Mesangial cell (primary cell): ENCODE measurements around the gene ELOA. TPM values are rescaled to one million over a fixed set of nuclear protein-coding genes. Genes with fewer than 3 reads are reported as not detected.

Experiments used
- total RNA-seq: library from RNA; depleted of rRNA; stranded (reverse); fragments of >200 nt; gene quantifications from 2 replicates; pipeline ENCODE4 v1.2.3, GENCODE V29; 2015

Gene ELOA, protein sequence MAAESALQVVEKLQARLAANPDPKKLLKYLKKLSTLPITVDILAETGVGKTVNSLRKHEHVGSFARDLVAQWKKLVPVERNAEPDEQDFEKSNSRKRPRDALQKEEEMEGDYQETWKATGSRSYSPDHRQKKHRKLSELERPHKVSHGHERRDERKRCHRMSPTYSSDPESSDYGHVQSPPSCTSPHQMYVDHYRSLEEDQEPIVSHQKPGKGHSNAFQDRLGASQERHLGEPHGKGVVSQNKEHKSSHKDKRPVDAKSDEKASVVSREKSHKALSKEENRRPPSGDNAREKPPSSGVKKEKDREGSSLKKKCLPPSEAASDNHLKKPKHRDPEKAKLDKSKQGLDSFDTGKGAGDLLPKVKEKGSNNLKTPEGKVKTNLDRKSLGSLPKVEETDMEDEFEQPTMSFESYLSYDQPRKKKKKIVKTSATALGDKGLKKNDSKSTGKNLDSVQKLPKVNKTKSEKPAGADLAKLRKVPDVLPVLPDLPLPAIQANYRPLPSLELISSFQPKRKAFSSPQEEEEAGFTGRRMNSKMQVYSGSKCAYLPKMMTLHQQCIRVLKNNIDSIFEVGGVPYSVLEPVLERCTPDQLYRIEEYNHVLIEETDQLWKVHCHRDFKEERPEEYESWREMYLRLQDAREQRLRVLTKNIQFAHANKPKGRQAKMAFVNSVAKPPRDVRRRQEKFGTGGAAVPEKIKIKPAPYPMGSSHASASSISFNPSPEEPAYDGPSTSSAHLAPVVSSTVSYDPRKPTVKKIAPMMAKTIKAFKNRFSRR
- total RNA-seq = 14.2 and 22.8 TPM in 2 replicates

DNA sequence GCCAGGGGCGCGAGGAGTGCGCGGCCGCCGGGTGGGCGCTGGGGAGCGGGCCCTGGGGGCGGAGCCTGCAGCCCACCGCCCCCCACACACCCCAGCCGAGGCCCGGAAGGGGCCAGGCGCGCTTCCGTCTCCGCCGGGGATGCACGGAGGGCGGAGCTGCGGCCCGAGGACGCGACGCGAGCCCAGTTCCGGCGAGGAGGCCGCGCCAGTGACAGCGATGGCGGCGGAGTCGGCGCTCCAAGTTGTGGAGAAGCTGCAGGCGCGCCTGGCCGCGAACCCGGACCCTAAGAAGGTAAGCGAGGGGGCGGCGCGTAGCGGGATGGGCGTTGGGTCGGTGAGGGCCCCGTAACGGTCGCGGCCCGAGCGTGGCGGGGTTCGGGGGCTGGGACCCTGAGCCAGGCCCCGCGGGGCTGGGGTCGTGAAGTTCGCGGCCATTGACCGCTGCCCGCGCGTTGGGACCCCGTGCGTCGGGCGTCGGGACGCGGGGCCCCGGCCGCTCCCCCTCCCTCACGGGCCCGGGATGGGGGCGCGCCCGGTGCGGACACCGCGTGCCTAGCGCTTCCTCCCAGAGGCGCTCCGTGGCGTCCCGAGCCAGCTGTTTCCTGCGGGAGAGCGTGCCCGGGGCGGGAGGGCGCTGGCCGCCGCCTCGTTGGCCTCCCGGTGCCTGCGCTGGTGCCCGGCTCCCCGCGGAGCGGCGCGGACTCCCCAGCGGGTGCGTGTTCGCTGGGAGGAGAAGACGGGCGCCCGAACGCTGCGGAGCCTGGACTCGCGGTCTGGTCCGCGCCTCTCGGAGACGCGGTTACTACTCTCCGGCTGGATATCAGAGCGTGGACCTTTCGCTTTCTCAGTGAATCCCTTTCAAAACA is at the start of gene ELOA:
Gene ELOA, plus strand, starts transcription at position 185 of the 866 bp plus-strand sequence. Its CDS starts 33 bp downstream, at position 218.

DNA sequence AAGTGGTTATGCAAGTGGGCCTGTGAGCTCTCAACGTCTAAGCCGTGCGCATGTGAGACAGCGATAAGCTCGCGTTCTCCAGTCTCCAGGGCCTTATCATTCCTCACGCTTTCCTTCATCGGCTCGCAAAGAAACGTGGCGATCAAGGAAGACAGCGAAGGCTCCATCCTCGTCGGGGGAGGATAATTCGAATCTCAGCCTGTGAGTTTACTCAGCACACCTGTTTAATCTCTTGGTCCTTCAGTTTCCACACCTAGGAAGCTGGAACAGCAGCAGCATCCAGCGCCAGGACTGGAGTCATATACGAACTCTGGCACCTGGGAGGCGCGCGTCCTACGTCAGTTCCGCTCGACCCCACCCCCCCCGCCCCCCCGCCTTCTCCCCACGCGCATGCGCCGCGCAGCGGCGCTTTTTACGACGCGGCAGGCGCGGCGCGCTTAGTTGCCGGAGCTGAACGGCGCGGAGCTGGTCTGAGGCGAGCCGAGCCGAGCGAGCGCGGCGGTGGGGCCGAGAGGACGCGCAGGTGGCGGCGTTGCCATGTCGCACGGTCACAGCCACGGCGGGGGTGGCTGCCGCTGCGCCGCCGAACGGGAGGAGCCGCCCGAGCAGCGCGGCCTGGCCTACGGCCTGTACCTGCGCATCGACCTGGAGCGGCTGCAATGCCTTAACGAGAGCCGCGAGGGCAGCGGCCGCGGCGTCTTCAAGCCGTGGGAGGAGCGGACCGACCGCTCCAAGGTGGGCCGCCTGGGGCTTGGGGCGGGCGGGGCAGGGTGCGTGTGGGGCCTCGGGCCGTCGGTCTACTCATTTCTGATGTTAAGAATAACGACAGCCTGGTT is 34.9 kb downstream of the ELOA start, which contains the start of gene PITHD1:
Gene PITHD1, plus strand, starts transcription at position 440 of the 836 bp plus-strand sequence. Its CDS starts 98 bp downstream, at position 538.

DNA sequence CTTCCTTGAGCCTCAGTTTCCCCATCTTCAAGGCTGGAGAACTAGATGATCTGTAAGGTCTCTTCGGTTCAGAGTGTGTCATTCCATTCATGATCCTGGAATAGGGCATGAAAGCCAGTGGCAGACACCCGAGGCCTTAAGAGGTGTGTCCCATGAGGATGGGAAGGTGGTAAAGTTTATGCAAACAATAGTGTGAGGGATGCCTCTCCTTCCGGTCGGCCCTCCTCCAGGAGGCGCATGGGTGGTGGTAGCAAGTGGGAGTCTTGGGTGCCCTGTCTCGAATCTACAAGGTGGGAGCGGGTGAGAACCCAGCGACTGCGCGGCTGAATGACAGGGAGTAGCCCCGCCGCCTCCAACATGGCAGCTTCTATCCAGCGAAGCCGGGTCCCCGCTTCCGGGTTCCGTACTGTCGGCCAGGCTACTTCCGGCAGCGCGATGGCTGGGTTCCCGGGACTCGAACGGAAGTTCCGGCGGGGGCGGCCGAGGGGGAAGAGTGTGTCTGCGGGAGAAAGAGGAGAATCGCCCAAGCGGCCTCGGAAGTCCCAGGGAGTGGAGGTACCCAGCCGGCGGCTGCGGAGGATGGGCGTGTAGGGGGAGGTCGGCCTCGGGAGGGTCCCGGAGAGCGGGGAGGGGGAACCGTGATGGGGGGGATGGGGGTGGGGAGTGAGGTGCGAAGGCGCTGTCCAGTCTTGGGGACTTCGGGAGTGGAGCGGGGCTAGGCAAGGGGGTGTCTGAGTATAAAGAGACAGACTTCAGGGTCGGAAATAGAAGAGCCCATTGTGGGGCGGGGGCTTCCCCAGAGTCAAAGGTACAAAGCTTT is 47.6 kb downstream of the ELOA start, which contains the start of gene LYPLA2:
Gene LYPLA2, plus strand, starts transcription at position 450 of the 820 bp plus-strand sequence. CDS start 1,538 bp downstream, outside the sequence.

DNA sequence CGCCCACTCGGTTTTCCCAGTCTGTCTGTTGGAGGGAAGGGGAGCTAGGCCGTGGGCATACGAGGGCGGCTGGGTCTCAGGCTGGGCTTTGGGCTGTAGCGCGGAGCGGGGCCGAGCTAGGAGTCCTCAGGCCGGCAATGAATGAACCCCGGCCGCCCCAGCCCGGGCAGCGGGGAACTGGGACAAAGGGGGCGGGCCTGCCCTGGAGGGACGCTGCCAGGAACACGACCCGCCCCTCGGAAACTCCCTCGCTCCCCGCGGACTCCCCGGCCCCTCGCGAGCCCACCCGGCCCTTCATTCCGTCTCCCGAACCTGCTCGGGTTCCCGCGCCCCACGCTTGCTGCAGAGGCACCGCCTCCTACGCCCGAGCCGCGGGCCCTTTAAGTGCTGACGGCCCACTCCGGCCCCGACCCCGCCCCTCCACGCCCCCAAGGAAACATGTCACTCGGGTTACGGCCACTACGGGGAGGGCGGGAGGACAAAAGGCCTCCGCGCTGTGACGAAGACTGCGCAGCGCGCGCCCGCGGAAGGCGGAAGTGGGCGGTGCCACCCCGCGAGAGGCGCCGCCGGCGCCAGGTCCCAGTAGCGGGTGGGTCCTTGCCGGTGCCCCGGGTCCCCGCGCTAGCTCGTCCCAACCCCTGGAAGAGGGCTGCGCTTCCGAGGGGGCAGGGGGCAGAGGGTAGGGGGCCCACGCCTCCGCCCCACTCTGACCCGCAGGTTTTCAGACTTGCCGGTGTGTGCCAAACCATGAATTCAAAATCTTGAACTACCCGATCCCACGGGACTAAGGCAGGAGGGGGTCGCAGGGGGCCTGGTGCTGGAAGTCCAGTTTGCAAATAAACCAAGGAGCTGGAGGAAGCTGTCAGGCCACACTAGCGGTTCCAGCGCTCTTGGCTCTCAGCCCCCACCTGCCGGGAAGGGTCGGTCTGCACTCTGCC is 57.4 kb downstream of the ELOA start, which contains the start of gene GALE:
Gene GALE, minus strand, starts transcription at position 355 of the 938 bp plus-strand sequence. CDS start 1,747 bp downstream, outside the sequence.

Other genes with a start within 250 kb of the ELOA start
- gene E2F2, start 212.2 kb upstream of the ELOA start, total RNA-seq = 0.51 and 3.6 TPM in 2 replicates
- gene ID3, start 184.0 kb upstream of the ELOA start, total RNA-seq = 156 and 186 TPM in 2 replicates
- 532 and 556 TPM in 2 replicates for gene RPL11, start 51.7 kb upstream of the ELOA start, total RNA-seq
- gene PITHD1, start 34.9 kb downstream of the ELOA start, total RNA-seq = 24.8 and 38.8 TPM in 2 replicates
- 124 and 149 TPM in 2 replicates for gene LYPLA2, start 47.7 kb downstream of the ELOA start, total RNA-seq
- gene GALE, start 57.3 kb downstream of the ELOA start, total RNA-seq = 88.9 and 107 TPM in 2 replicates
- gene HMGCL, start 82.0 kb downstream of the ELOA start, total RNA-seq = 24.8 and 61.7 TPM in 2 replicates
- 21.7 and 54.1 TPM in 2 replicates for gene FUCA1, start 124.8 kb downstream of the ELOA start, total RNA-seq
- gene CNR2, start 169.9 kb downstream of the ELOA start, total RNA-seq = not detected in 2 replicates
- 45.8 and 61.6 TPM in 2 replicates for gene PNRC2, start 216.4 kb downstream of the ELOA start, total RNA-seq
- gene SRSF10, start 236.9 kb downstream of the ELOA start, total RNA-seq = 35.9 and 64.0 TPM in 2 replicates